Small intestine (tissue), 7 donors: Measurements from ENCODE around the gene GRAMD1B. TPM values are rescaled to one million over a fixed set of nuclear protein-coding genes. Genes with fewer than 3 reads are reported as not detected.

Source experiments
- DNase-seq, 2 donors: peaks; one replicate each; pipeline versions ENCODE4 v3.0.0 to v3.0.0-alpha.2; 2013
- FAIRE-seq: peaks from 2 replicates; lab custom pipeline; 2012; peaks lifted over from hg19 to GRCh38; lab: Jason Lieb, UNC
- H3K27ac ChIP-seq, 3 donors: one replicate each; pipeline ENCODE4 v1.5.1; 2013; ENCODE audit warnings: low read length in 2 of 3, mild to moderate bottlenecking in 2 of 3, control low read depth in 1 of 3, inconsistent platforms in 1 of 3, low read depth in 1 of 3, moderate library complexity in 1 of 3
- H3K27me3 ChIP-seq, 3 donors: one replicate each; pipeline ENCODE4 v1.6.1; 2013; ENCODE audit warnings: low read length in 3 of 3, inconsistent platforms in 1 of 3; ENCODE audit not compliant: control insufficient read depth in 3 of 3, insufficient read depth in 3 of 3
- H3K36me3 ChIP-seq, 3 donors: one replicate each; pipeline ENCODE4 v1.6.1; 2013; ENCODE audit warnings: low read length in 3 of 3, inconsistent platforms in 1 of 3, low read depth in 1 of 3, mild to moderate bottlenecking in 1 of 3, moderate library complexity in 1 of 3; ENCODE audit not compliant: control insufficient read depth in 3 of 3, insufficient read depth in 2 of 3
- H3K4me1 ChIP-seq, 3 donors: one replicate each; pipeline ENCODE4 v1.6.1; 2013; ENCODE audit warnings: low read length in 2 of 3, inconsistent platforms in 1 of 3, low read depth in 1 of 3, mild to moderate bottlenecking in 1 of 3, moderate library complexity in 1 of 3; ENCODE audit not compliant: control insufficient read depth in 3 of 3, insufficient read depth in 2 of 3
- H3K4me3 ChIP-seq, 3 donors: one replicate each; pipeline ENCODE4 v1.5.1; 2013; ENCODE audit warnings: low read length in 3 of 3, control low read depth in 1 of 3, inconsistent platforms in 1 of 3, low read depth in 1 of 3, mild to moderate bottlenecking in 1 of 3, moderate library complexity in 1 of 3
- H3K9me3 ChIP-seq, 2 donors: one replicate each; pipeline ENCODE4 v1.6.1; 2013; ENCODE audit warnings: low read depth in 1 of 2, low read length in 1 of 2; ENCODE audit not compliant: control insufficient read depth in 2 of 2, insufficient read depth in 1 of 2
- WGBS, 3 donors: extraction: QIAGEN DNeasy Blood & Tissue Kit; methylation state at CpG; one replicate each; pipeline ENCODE4 v1.1.7; 2013; 5-methylcytosine and 5-hydroxymethylcytosine counted together
- polyA plus RNA-seq, 4 donors: library from polyadenylated mRNA; stranded (reverse) in 3 of 4; unstranded in 1 of 4; fragments of 200-250 nt in 3 of 4; fragments of 120-200 nt in 1 of 4; gene quantifications; one replicate each; pipeline versions ENCODE4 v1.2.1 to v1.2.3, GENCODE V29; 2013
- donor health status: healthy with polysubstance abuse.
- donor health status: control.
- donor health status: control.
- donor health status: Bipolar disorder and iron deficiency.
- donor health status: healthy.

GRAMD1B gene
- polyA plus RNA-seq, 4 donors = 37.8 to 75.6 (median 57.7) TPM

GRCh38 chr11:123443851-123444623 lies 14.0 kb downstream of the GRAMD1B start:
- FAIRE-seq = no peak
- H3K36me3 ChIP-seq = peaks cover 0 to 36% (median 0%) of the 10 kb centered on the region in 3 donors
- H3K4me3 ChIP-seq = no peak overlapping the region
- H3K9me3 ChIP-seq = no peaks in the 10 kb centered on the region
- no peaks in the 10 kb centered on the region for H3K27me3 ChIP-seq
- H3K27ac ChIP-seq = no peak overlapping the region
- 83 to 91% (median 88%) methylated on average over 5 of the region's 5 CpGs for WGBS, 3 donors
- no peak for DNase-seq
- H3K4me1 ChIP-seq = no peaks in the 10 kb centered on the region

DNA sequence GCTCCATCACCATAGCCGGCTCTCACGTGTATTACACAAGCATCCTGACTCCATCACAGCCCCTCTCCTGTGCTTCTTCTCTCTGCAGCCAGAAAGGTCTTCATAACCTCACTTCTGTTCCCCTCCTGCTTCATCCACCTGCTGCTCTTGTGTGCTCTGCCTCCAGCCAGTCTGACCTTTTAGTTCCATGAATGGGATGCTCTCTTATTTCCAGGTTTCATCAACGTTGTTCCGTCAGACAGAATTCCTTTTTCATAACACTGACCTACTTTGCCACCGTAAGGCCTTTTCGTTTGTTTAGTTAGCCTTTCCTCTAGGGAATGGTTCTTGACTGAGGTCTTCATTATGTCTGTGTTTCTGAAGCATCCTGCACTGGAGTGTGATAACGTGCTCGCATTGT lies 18.8 kb downstream of the GRAMD1B start:
- FAIRE-seq (no peak), DNase-seq (no peak)
- H3K4me3 ChIP-seq = no peak overlapping the region
- H3K4me1 ChIP-seq = no peaks in the 10 kb centered on the region
- H3K27me3 ChIP-seq = no peaks in the 10 kb centered on the region
- no peak overlapping the region for H3K27ac ChIP-seq
- H3K9me3 ChIP-seq = no peaks in the 10 kb centered on the region
- peaks cover 0 to 33% (median 0%) of the 10 kb centered on the region in 3 donors for H3K36me3 ChIP-seq
- 78 to 84% (median 82%) methylated on average over 8 of the region's 8 CpGs for WGBS, 3 donors

DNA sequence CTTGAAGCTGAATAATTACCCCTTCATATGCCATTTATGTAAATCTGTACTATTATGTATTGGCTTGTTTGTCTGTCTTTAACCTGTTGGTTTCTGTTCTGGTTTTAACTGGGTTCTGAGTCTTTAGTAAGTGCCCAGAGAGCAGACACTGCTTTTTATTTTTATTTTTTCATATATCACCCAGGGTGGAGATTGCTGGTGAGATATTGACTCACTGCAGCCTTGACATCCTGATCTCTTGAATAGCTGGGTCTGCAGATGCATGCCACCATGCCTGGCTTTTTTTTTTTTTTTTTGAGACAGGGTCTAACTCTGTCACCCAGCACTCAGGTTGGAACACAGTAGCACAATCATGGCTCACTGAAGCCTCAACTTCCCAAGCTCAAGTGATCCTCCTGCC lies 19.4 kb downstream of the GRAMD1B start:
- Histone ChIP-seq H3K27me3 (no peaks in the 10 kb centered on the region), H3K4me3 (no peak overlapping the region), H3K36me3 (peaks cover 0 to 30% (median 0%) of the 10 kb centered on the region in 3 donors), H3K9me3 (no peaks in the 10 kb centered on the region), H3K27ac (no peak overlapping the region), H3K4me1 (no peaks in the 10 kb centered on the region)
- FAIRE-seq (no peak), DNase-seq (no peak)

DNA sequence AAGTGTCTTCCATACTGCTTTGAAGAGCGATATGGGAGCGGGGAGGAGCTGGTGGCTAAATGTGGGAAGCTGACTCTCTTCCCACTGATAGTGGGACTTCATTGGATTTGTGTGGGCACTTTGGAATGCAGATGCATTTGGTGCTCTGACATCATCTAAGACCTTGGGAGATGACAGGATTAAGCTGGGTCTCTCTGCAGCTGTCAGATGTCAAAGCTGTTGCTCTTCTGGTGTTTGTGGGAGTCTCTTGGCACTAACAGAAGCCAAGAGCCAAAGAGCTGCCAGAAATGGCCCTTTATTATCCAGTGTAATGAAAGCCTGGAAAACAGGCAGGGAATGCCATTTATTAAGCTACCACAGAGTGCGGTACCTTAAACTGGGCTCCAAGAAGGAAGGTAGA lies 20.6 kb downstream of the GRAMD1B start:
- FAIRE-seq = no peak
- Histone ChIP-seq H3K4me1 (no peaks in the 10 kb centered on the region), H3K4me3 (no peak overlapping the region), H3K9me3 (no peaks in the 10 kb centered on the region), H3K36me3 (peaks cover 0 to 23% (median 0%) of the 10 kb centered on the region in 3 donors), H3K27ac (no peak overlapping the region), H3K27me3 (no peaks in the 10 kb centered on the region)
- WGBS, 3 donors = 86 to 100% (median 91%) methylated on average over 3 of the region's 3 CpGs
- DNase-seq = no peak

DNA sequence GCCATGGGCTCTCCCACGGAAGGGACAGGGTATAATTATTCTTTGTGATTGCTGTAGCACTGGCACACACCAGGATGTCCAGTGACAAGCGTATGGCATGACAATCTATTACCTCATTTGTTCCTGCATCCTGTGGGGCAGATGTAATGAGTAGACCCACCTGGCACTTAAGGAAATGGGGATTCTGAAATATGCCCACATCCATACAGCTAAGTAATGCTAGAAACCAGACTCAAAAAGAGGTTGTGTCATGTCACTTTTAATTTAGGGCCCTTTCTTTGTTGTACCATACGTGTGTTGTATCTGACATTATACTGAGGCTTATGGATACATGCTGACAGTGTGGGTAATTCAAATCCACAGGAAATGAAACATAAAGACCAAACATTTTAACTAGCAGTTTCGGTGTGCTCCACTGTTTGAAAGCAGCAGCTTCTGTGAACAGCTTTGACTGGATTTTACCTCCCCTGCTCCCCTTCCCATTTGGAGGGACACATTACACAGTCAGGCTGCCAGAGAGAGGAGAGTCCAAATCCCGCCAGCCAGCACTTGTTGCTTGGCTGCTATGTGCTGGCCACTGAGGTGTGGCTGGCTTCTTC lies 21.2 kb downstream of the GRAMD1B start:
- DNase-seq (no peak), FAIRE-seq (no peak)
- 71 to 75% (median 73%) methylated on average over 5 of the region's 5 CpGs for WGBS, 3 donors
- Histone ChIP-seq H3K27ac (no peak overlapping the region), H3K27me3 (no peaks in the 10 kb centered on the region), H3K9me3 (no peaks in the 10 kb centered on the region), H3K36me3 (peaks cover 0 to 18% (median 0%) of the 10 kb centered on the region in 3 donors), H3K4me3 (no peak overlapping the region), H3K4me1 (no peaks in the 10 kb centered on the region)

GRCh38 chr11:123452794-123453193 lies 22.7 kb downstream of the GRAMD1B start:
- no peak overlapping the region for H3K27ac ChIP-seq
- DNase-seq (no peak), FAIRE-seq (no peak)
- peaks cover 0 to 13% (median 0%) of the 10 kb centered on the region in 3 donors for H3K36me3 ChIP-seq
- no peaks in the 10 kb centered on the region for H3K4me1 ChIP-seq
- WGBS, 3 donors = 75 to 95% (median 78%) methylated on average over 1 of the region's 1 CpG
- no peaks in the 10 kb centered on the region for H3K27me3 ChIP-seq
- no peak overlapping the region for H3K4me3 ChIP-seq
- no peaks in the 10 kb centered on the region for H3K9me3 ChIP-seq

DNA sequence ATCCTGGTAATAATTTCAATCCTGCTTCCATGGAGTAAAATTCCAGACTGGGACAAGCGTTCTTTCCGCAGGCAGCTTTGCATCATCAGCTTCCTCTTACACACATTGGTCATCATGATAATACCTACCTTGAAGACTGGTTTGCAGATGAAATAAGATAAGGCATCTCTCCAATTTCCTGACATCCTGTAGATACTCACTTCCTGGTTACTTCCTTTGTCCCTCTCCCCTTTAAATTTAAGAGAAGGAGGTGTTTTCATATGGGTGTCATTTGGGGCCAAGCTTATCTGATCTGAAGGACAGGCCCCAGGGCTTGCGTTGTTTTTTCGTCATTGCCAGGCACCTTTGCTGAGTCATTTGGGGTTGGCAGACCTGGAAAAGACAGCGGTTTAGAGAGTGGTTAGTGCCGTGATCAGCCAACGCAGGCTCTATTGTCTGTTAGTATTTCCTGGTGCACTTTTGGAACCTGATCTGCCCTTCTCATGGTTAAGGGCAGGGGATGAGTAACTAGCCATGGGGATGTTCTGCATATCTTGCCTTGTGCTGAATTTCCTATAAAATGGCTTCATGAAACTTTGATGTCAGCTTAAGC lies 24.1 kb downstream of the GRAMD1B start:
- H3K36me3 ChIP-seq = peaks cover 0 to 13% (median 0%) of the 10 kb centered on the region in 3 donors
- FAIRE-seq (no peak), DNase-seq (peak in 1 of 2 donors; percentile 37)
- no peaks in the 10 kb centered on the region for H3K4me1 ChIP-seq
- no peaks in the 10 kb centered on the region for H3K27me3 ChIP-seq
- no peaks in the 10 kb centered on the region for H3K9me3 ChIP-seq
- 38 to 56% (median 50%) methylated on average over 7 of the region's 7 CpGs for WGBS, 3 donors
- peak overlapping the region in 1 of 3 donors; percentile 54 for H3K27ac ChIP-seq
- no peak overlapping the region for H3K4me3 ChIP-seq

DNA sequence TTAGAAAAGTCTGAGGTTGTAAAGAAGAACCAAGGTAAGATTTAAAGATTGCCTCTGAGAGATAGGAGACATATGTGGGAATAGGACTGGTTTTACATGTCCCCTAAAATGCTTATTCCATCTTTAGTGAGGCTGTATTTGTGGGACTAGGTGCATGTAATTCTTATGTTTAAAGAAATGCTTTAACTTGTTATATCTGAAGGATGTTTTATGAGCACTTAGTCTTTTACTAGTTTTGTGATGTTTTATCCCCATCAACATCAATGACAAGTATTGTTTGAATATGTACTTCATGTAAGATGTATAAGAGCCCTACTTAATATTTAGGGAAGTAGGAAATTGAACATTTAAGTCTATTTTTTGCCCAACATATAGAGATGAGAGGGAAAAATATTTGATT lies 24.7 kb downstream of the GRAMD1B start:
- Histone ChIP-seq H3K36me3 (peaks cover 0 to 11% (median 0%) of the 10 kb centered on the region in 3 donors), H3K9me3 (no peaks in the 10 kb centered on the region), H3K4me3 (no peak overlapping the region), H3K27me3 (no peaks in the 10 kb centered on the region), H3K4me1 (no peaks in the 10 kb centered on the region), H3K27ac (no peak overlapping the region)
- FAIRE-seq = no peak
- no peak for DNase-seq
